ENCODE results near the gene PCNX2. TPM values are rescaled to one million over a fixed set of nuclear protein-coding genes. Genes with fewer than 3 reads are reported as not detected.
"Not testable (repeated sequence)": the region's sequence is repeated elsewhere in the genome, so short reads cannot be mapped to it uniquely, and the experiment has no call there.

PCNX2 gene
- total and polyA plus RNA-seq, 2 donors (not counting 3 experiments of a cell fraction or from before 2014, with no cell fraction given) = 6.6 to 11.0 TPM

DNA sequence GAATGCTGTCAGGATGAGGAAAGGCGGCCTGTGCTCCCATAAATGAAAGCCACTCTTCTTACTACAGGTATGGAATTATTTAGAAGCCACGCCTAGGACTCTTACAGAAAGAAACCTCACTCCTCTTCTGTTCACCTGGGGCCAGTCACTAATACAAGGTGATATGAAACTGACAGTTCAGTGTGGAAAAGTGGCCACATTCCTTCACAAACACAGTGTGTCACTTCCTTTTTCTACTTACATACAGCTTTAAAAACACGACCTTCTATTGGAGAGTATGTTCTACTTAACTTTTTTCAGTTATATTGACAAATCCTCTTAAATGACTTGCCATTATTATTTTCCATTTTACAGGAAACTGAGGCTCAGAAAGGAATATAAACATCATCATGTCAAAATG, 163.1 kb downstream of the PCNX2 start:
- no peaks in the 10 kb centered on the region for H3K4me1 ChIP-seq (ENCODE audit: control insufficient read depth, extremely low read depth, insufficient read depth, low read length)
- DNase-seq (ENCODE audit: low read depth, low spot score) = peak; percentile 24
- no peak overlapping the region for H3K4me3 ChIP-seq (replicated peaks in 1 of 3; ENCODE audit: insufficient read depth in 1 of 3, low read depth in 1 of 3, low read length in 3 of 3)
- BruUV-seq (replicated peaks) = no TSS peak
- no peak overlapping the region for H3K4me2 ChIP-seq (ENCODE audit: insufficient read depth, low read length)
- no peaks in the 10 kb centered on the region for H4K20me1 ChIP-seq (replicated peaks; ENCODE audit: control insufficient read depth, extremely low read depth, insufficient read depth, low read length)
- ChIA-PET POLR2A (no interaction called here), CTCF (interaction anchor here (1.2 kb wide), 1 partner anchor 10 kb away, joined by 3 read pairs; no protein-coding TSS in a partner anchor)
- H3K27me3 ChIP-seq (ENCODE audit: control insufficient read depth in 2 of 2, insufficient read depth in 2 of 2, low read length in 2 of 2) = no peaks in the 10 kb centered on the region
- no peaks in the 10 kb centered on the region for H3K9me1 ChIP-seq (replicated peaks; ENCODE audit: control insufficient read depth, extremely low read depth, insufficient read depth, low read length)
- H2AFZ ChIP-seq (ENCODE audit: low read depth, low read length) = no peak overlapping the region
- TF ChIP-seq JUN (IDR thresholded peaks at IDR 0.05; ENCODE audit: borderline replicate concordance, insufficient read depth, insufficient read length, low read depth) (no peak), POLR2AphosphoS5 (IDR thresholded peaks at IDR 0.05; ENCODE audit: insufficient read depth, low read depth, low read length) (no peak), MYC (IDR thresholded peaks at IDR 0.05; ENCODE audit: low read depth, low read length) (no peak), POLR2A (IDR thresholded peaks at IDR 0.05; ENCODE audit: low read depth, low read length) (no peak), GATA2 (IDR thresholded peaks at IDR 0.05; ENCODE audit: insufficient read depth, insufficient read length, low read depth, low read length) (no peak)
- TF ChIP-seq, protein P1, sequence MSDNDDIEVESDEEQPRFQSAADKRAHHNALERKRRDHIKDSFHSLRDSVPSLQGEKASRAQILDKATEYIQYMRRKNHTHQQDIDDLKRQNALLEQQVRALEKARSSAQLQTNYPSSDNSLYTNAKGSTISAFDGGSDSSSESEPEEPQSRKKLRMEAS (IDR thresholded peaks at IDR 0.05; ENCODE audit: insufficient read depth, insufficient read length) = no peak
- intact Hi-C loops (cut with micrococcal nuclease) (no loop called here), dilution Hi-C loops (cut with MboI; ENCODE audit: extremely low pct_ligation_motif_present, low sequenced_read_pairs) (no loop called here)
- no peak overlapping the region for H3K27ac ChIP-seq (ENCODE audit: insufficient read depth, low read depth, low read length)
- no peaks in the 10 kb centered on the region for H3K36me3 ChIP-seq (ENCODE audit: control insufficient read depth in 2 of 2, extremely low read depth in 1 of 2, insufficient read depth in 2 of 2, low read length in 2 of 2)
- FAIRE-seq = no peak
- no peaks in the 10 kb centered on the region for H3K79me2 ChIP-seq (ENCODE audit: control insufficient read depth, insufficient read depth, low read length)
- H3K9ac ChIP-seq (replicated peaks; ENCODE audit: extremely low read depth, insufficient read depth, low read length) = no peak overlapping the region
- H3K9me3 ChIP-seq (replicated peaks; ENCODE audit: control insufficient read depth, insufficient read depth, low read length) = no peaks in the 10 kb centered on the region

DNA sequence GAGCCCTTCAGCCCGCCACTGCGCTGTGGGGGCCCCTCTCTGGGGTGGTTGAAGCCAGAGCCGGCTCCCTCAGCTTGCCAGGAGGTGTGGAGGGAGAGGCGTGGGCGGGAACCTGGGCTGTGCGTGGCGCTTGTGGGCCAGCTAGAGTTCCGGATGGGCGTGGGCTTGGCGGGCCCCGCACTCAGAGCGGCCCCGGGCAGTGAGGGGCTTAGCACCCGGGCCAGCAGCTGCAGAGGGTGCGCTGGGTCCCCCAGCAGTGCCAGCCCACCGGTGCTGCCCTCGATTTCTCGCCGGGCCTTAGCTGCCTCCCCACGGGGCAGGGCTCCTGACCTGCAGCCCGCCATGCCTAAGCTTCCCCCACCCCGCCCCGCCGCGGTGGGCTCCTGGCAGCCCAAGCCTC, 166.5 kb downstream of the PCNX2 start:
- DNase-seq (ENCODE audit: low read depth, low spot score); H3K79me2 ChIP-seq (ENCODE audit: control insufficient read depth, insufficient read depth, low read length); H3K36me3 ChIP-seq (ENCODE audit: control insufficient read depth in 2 of 2, extremely low read depth in 1 of 2, insufficient read depth in 2 of 2, low read length in 2 of 2); H3K27ac ChIP-seq (ENCODE audit: insufficient read depth, low read depth, low read length); intact Hi-C loops (cut with micrococcal nuclease); FAIRE-seq; H3K27me3 ChIP-seq (ENCODE audit: control insufficient read depth in 2 of 2, insufficient read depth in 2 of 2, low read length in 2 of 2); H4K20me1 ChIP-seq (replicated peaks; ENCODE audit: control insufficient read depth, extremely low read depth, insufficient read depth, low read length); H3K9me3 ChIP-seq (replicated peaks; ENCODE audit: control insufficient read depth, insufficient read depth, low read length); POLR2A ChIA-PET; H3K4me1 ChIP-seq (ENCODE audit: control insufficient read depth, extremely low read depth, insufficient read depth, low read length); H3K9ac ChIP-seq (replicated peaks; ENCODE audit: extremely low read depth, insufficient read depth, low read length); dilution Hi-C loops (cut with MboI; ENCODE audit: extremely low pct_ligation_motif_present, low sequenced_read_pairs); H2AFZ ChIP-seq (ENCODE audit: low read depth, low read length); H3K4me2 ChIP-seq (ENCODE audit: insufficient read depth, low read length); H3K9me1 ChIP-seq (replicated peaks; ENCODE audit: control insufficient read depth, extremely low read depth, insufficient read depth, low read length); H3K4me3 ChIP-seq (replicated peaks in 1 of 3; ENCODE audit: insufficient read depth in 1 of 3, low read depth in 1 of 3, low read length in 3 of 3); BruUV-seq (replicated peaks): not testable (repeated sequence)
- CTCF ChIA-PET = interaction anchor here (0.9 kb wide), 1 partner anchor 13 kb away, joined by 3 read pairs; no protein-coding TSS in a partner anchor
